B cell (primary cell): Measurements from ENCODE around the gene ZNF423. TPM values are rescaled to one million over a fixed set of nuclear protein-coding genes. Genes with fewer than 3 reads are reported as not detected.

Experiments
- ATAC-seq: fragments of 200-7000 bp; cut with Tn5 transposase; one replicate; pipeline ENCODE4 v1.10.0; 2021; ENCODE audit warnings: low read depth, mild to moderate bottlenecking, moderate number of reproducible peaks, moderate library complexity
- CTCF ChIA-PET: fragments of 350-600 bp; sonication (Branson Sonifier 250); formaldehyde crosslinking; loops from one replicate; lab custom pipeline; 2021; ENCODE audit warnings: antibody characterized with exemption, inconsistent platforms; lab: Charles Lee
- POLR2A ChIA-PET: fragments of 350-600 bp; sonication (Branson Sonifier 250); formaldehyde crosslinking; loops from one replicate; lab custom pipeline; 2021; ENCODE audit warnings: antibody characterized with exemption; lab: Charles Lee
- DNase-seq: peaks from one replicate; pipeline ENCODE4 v3.0.0; 2013
- H2AFZ ChIP-seq: 2 replicates; pipeline ENCODE4 v1.6.1; 2012; ENCODE audit warnings: mild to moderate bottlenecking, low read depth, low read length; ENCODE audit not compliant: insufficient read depth, poor library complexity, severe bottlenecking
- H3K27ac ChIP-seq, 2 donors: 1 replicate in 1 of 2; 2 replicates in 1 of 2; pipeline ENCODE4 v1.5.1; 2012 to 2013; ENCODE audit warnings: low read length in 2 of 2, mild to moderate bottlenecking in 2 of 2, moderate library complexity in 1 of 2
- H3K27me3 ChIP-seq, 4 experiments: fragments of 200-600 bp in 1 of 4; sonication (generic) in 1 of 4; replicated peaks in 1 of 4; 1 replicate in 2 of 4; 2 replicates in 2 of 4; pipeline versions ENCODE4 v1.6.1 to v1.7.0; 2013 to 2016; ENCODE audit warnings: low read length in 3 of 4, mild to moderate bottlenecking in 2 of 4, mixed read lengths in 1 of 4, moderate library complexity in 1 of 4; ENCODE audit not compliant: insufficient read depth in 4 of 4, control insufficient read depth in 3 of 4; ENCODE audit errors: control extremely low read depth in 1 of 4
- H3K36me3 ChIP-seq, 2 experiments: replicated peaks in 1 of 2; 1 replicate in 1 of 2; 2 replicates in 1 of 2; pipeline versions ENCODE4 v1.6.1 to v1.7.1; 2013; ENCODE audit warnings: low read length in 1 of 2; ENCODE audit not compliant: insufficient read depth in 2 of 2, control insufficient read depth in 1 of 2; ENCODE audit errors: control extremely low read depth in 1 of 2, extremely low read depth in 1 of 2
- H3K4me1 ChIP-seq, 2 donors: fragments of 200-600 bp in 1 of 2; sonication (generic) in 1 of 2; 1 replicate in 1 of 2; 2 replicates in 1 of 2; pipeline versions ENCODE4 v1.5.1 to v1.6.1; 2013 to 2017; ENCODE audit warnings: low read length in 2 of 2; ENCODE audit not compliant: control insufficient read depth in 2 of 2, insufficient read depth in 2 of 2
- H3K4me2 ChIP-seq: replicated peaks from 2 replicates; pipeline ENCODE3; 2012; ENCODE audit warnings: mild to moderate bottlenecking, low read depth, low read length; ENCODE audit not compliant: poor library complexity, severe bottlenecking
- H3K4me3 ChIP-seq, 5 experiments: fragments of 200-600 bp in 1 of 5; sonication (generic) in 1 of 5; 1 replicate in 3 of 5; 2 replicates in 2 of 5; pipeline versions ENCODE4 v1.5.1 to v1.7.0; 2011 to 2016; ENCODE audit warnings: low read length in 4 of 5, mild to moderate bottlenecking in 4 of 5, low read depth in 2 of 5, control low read depth in 1 of 5, moderate library complexity in 1 of 5; ENCODE audit not compliant: insufficient read depth in 1 of 5; ENCODE audit errors: control extremely low read depth in 1 of 5, extremely low read depth in 1 of 5
- H3K79me2 ChIP-seq: fragments of 200-600 bp; sonication (generic); one replicate; pipeline ENCODE4 v1.6.0; 2016; ENCODE audit warnings: low read length; ENCODE audit not compliant: control insufficient read depth, insufficient read depth
- H3K9ac ChIP-seq: fragments of 200-600 bp; sonication (generic); 2 replicates; pipeline ENCODE4 v1.6.1; 2017; ENCODE audit warnings: mild to moderate bottlenecking, low read length, moderate library complexity
- H3K9me3 ChIP-seq, 3 donors: one replicate each; pipeline versions ENCODE4 v1.6.1 to v1.7.1; 2013; ENCODE audit warnings: low read length in 2 of 3; ENCODE audit not compliant: control insufficient read depth in 2 of 3, insufficient read depth in 1 of 3; ENCODE audit errors: control extremely low read depth in 1 of 3
- H4K20me1 ChIP-seq: 2 replicates; pipeline ENCODE4 v1.6.0; 2012; ENCODE audit warnings: mild to moderate bottlenecking, low read length; ENCODE audit not compliant: insufficient read depth, control insufficient read depth, poor library complexity, severe bottlenecking
- H3K27ac Mint-ChIP-seq: one replicate; pipeline ENCODE4 v1.8.0; 2021; ENCODE audit warnings: mixed read lengths
- H3K27me3 Mint-ChIP-seq: one replicate; pipeline ENCODE4 v1.8.0; 2021; ENCODE audit warnings: mixed read lengths
- H3K4me1 Mint-ChIP-seq: one replicate; pipeline ENCODE4 v1.8.0; 2021; ENCODE audit warnings: mixed read lengths
- H3K4me3 Mint-ChIP-seq: one replicate; pipeline ENCODE4 v1.8.0; 2021; ENCODE audit warnings: mixed read lengths
- H3K9me3 Mint-ChIP-seq: one replicate; pipeline ENCODE4 v1.8.0; 2022; ENCODE audit warnings: mixed read lengths; ENCODE audit not compliant: insufficient read depth
- EZH2 ChIP-seq: IDR thresholded peaks from 2 replicates; pipeline ENCODE4 v1.6.1; 2012; ENCODE audit warnings: borderline replicate concordance, low read depth, mild to moderate bottlenecking, moderate library complexity, low read length; ENCODE audit not compliant: insufficient read depth, poor library complexity, severe bottlenecking
- WGBS: methylation state at CpG from one replicate; pipeline ENCODE4 v1.1.5; 2013; ENCODE audit warnings: missing lambda C conversion rate; ENCODE audit not compliant: insufficient coverage; 5-methylcytosine and 5-hydroxymethylcytosine counted together
- intact Hi-C: fragments of 100-400 bp; cut with micrococcal nuclease; formaldehyde crosslinking; loops from one replicate; pipeline ENCODE4 v1.10.0; 2022
- polyA plus RNA-seq: library from polyadenylated mRNA; depleted of rRNA; stranded (reverse); fragments of >200 nt; gene quantifications from 2 replicates; pipeline ENCODE4 v1.2.3, GENCODE V29; 2012
- total RNA-seq, 2 donors: library from RNA; stranded (reverse); fragments of 120-200 nt in 1 of 2; gene quantifications; 1 replicate in 1 of 2; 2 replicates in 1 of 2; pipeline versions ENCODE4 v1.2.3 to v1.2.4, GENCODE V29; 2013 to 2022
- TF ChIP-seq, protein P1 (sequence below): fragments of 200-600 bp; IDR thresholded peaks from one replicate; pipeline ENCODE4 v1.8.0; 2022; ENCODE audit warnings: antibody characterized with exemption, mild to moderate bottlenecking

The ZNF423 gene
- total and polyA plus RNA-seq, 2 donors (not counting 1 experiment from before 2014, with no cell fraction given): not detected

DNA sequence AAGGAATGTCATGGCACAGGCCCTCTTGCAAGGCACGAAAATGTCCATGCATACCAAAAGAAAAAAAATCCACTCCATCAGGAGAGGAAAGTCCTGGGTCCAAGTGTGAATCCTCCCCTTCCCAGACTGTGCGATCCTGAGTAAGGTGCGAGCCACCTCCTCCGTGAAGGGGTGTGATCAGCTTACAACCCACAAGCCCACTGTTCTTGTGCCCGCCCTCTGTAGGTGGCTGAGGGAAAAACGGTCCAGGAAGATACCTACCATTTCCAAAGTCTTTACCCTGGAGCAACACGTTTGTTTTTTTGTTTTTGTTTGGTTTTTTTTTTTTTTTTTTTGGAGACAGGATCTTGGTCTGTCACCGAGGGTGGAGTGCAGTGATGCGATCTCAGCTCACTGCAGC lies 116.5 kb downstream of the ZNF423 start:
- H3K27ac Mint-ChIP-seq: no peak overlapping the region
- H3K27me3 Mint-ChIP-seq: no peaks in the 10 kb centered on the region
- Histone ChIP-seq H3K27me3 (no peaks in the 10 kb centered on the region), H3K4me2 (no peak overlapping the region), H3K79me2 (no peaks in the 10 kb centered on the region), H3K4me1 (no peaks in the 10 kb centered on the region), H3K36me3 (no peaks in the 10 kb centered on the region), H4K20me1 (no peaks in the 10 kb centered on the region), H3K4me3 (no peak overlapping the region), H3K27ac (no peak overlapping the region), H3K9ac (no peak overlapping the region), H2AFZ (no peak overlapping the region), H3K9me3 (no peaks in the 10 kb centered on the region)
- H3K9me3 Mint-ChIP-seq: no peaks in the 10 kb centered on the region
- ATAC-seq (no peak), DNase-seq (no peak)
- TF ChIP-seq EZH2: no peak
- TF ChIP-seq, protein P1, sequence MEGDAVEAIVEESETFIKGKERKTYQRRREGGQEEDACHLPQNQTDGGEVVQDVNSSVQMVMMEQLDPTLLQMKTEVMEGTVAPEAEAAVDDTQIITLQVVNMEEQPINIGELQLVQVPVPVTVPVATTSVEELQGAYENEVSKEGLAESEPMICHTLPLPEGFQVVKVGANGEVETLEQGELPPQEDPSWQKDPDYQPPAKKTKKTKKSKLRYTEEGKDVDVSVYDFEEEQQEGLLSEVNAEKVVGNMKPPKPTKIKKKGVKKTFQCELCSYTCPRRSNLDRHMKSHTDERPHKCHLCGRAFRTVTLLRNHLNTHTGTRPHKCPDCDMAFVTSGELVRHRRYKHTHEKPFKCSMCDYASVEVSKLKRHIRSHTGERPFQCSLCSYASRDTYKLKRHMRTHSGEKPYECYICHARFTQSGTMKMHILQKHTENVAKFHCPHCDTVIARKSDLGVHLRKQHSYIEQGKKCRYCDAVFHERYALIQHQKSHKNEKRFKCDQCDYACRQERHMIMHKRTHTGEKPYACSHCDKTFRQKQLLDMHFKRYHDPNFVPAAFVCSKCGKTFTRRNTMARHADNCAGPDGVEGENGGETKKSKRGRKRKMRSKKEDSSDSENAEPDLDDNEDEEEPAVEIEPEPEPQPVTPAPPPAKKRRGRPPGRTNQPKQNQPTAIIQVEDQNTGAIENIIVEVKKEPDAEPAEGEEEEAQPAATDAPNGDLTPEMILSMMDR: no peak
- WGBS: 91% methylated on average over 4 of the region's 9 CpGs
- POLR2A ChIA-PET: no interaction called here
- no peak overlapping the region for H3K4me3 Mint-ChIP-seq
- intact Hi-C loops: no loop called here
- H3K4me1 Mint-ChIP-seq: no peaks in the 10 kb centered on the region
- CTCF ChIA-PET: no interaction called here

DNA sequence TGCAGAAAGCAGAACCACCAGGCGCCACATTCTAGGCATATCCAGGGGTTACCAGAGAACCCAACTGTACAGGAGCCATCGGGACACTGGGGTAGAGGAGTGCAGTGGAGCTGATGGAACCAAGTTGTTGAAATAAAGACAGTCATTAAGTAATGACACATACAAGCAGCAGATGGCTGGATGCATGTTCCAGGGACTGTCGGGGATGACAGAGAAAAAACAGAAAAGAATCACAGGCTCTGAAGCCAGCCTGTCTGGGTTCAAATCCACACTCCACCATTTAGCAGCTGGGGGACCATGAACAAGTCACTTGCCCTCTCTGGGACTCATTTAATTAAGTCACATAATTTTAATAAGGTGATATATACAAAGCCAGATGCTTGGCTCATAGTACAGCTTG lies 117.1 kb downstream of the ZNF423 start:
- intact Hi-C loops: no loop called here
- no peak for ATAC-seq
- no peak overlapping the region for H3K4me3 Mint-ChIP-seq
- Histone ChIP-seq H3K36me3 (no peaks in the 10 kb centered on the region), H3K4me3 (no peak overlapping the region), H3K27ac (no peak overlapping the region), H3K9ac (no peak overlapping the region), H3K27me3 (no peaks in the 10 kb centered on the region), H2AFZ (no peak overlapping the region), H3K4me2 (no peak overlapping the region), H3K9me3 (no peaks in the 10 kb centered on the region), H4K20me1 (no peaks in the 10 kb centered on the region), H3K79me2 (no peaks in the 10 kb centered on the region), H3K4me1 (no peaks in the 10 kb centered on the region)
- no peak for DNase-seq
- CTCF ChIA-PET: no interaction called here
- H3K4me1 Mint-ChIP-seq: no peaks in the 10 kb centered on the region
- POLR2A ChIA-PET: no interaction called here
- 100% methylated on average over 3 of the region's 3 CpGs for WGBS
- no peaks in the 10 kb centered on the region for H3K27me3 Mint-ChIP-seq
- no peak overlapping the region for H3K27ac Mint-ChIP-seq
- H3K9me3 Mint-ChIP-seq: no peaks in the 10 kb centered on the region
- TF ChIP-seq, protein P1: no peak
- TF ChIP-seq EZH2: no peak
